Measurements from ENCODE around the gene AQR. TPM values are rescaled to one million over a fixed set of nuclear protein-coding genes. Genes with fewer than 3 reads are reported as not detected.

Gene AQR
- total and polyA plus RNA-seq, 2 of the 13 experiments (the other 11 are each of a cell fraction or from before 2014, with no cell fraction given), result 18.7 to 31.3 TPM

GRCh38 chr15:34993877-34994276 is 24.3 kb upstream of the AQR start:
- H3K27ac ChIP-seq (ENCODE audit: extremely low read length, insufficient read depth, low read length), result no peak overlapping the region
- H3K9me3 ChIP-seq (ENCODE audit: low read length), result no peaks in the 10 kb centered on the region
- intact Hi-C loops (cut with micrococcal nuclease; ENCODE audit: unreplicated experiment) (no loop called here), in situ Hi-C loops (cut with HindIII; ENCODE audit: extremely low pct_ligation_motif_present, low pct_unique_long_range_greater_than_20kb) (no loop called here)
- no peak overlapping the region for H3K4me3 ChIP-seq (replicated peaks in 1 of 3; ENCODE audit: insufficient read depth in 1 of 3, low read depth in 2 of 3, low read length in 3 of 3)
- no peaks in the 10 kb centered on the region for H3K79me2 ChIP-seq (ENCODE audit: insufficient read depth, low read length)
- no peak for TF ChIP-seq JUN (CRISPR knock-in tag; IDR thresholded peaks at IDR 0.05)
- no peak for TF ChIP-seq KAT7 (CRISPR knock-in tag; IDR thresholded peaks at IDR 0.05; ENCODE audit: borderline replicate concordance)
- no peak for TF ChIP-seq TFDP2 (CRISPR knock-in tag; IDR thresholded peaks at IDR 0.05)
- no peak for TF ChIP-seq RCOR2 (CRISPR knock-in tag; IDR thresholded peaks at IDR 0.05)
- TF ChIP-seq FOSL2 (CRISPR knock-in tag; IDR thresholded peaks at IDR 0.05), result no peak
- no peak for TF ChIP-seq PBX3 (CRISPR knock-in tag; IDR thresholded peaks at IDR 0.05; ENCODE audit: borderline replicate concordance)
- no peak for TF ChIP-seq ZNF414 (CRISPR knock-in tag; IDR thresholded peaks at IDR 0.05)
- H4K20me1 ChIP-seq (ENCODE audit: insufficient read depth, low read length), result no peaks in the 10 kb centered on the region
- BruUV-seq (replicated peaks), result no TSS peak
- WGBS (ENCODE audit: low lambda C conversion rate), result 32% methylated on average over 4 of the region's 4 CpGs
- peaks cover 15% of the 10 kb centered on the region for H3K4me1 ChIP-seq (ENCODE audit: insufficient read depth, low read length)
- no peaks in the 10 kb centered on the region for H3K36me3 ChIP-seq (replicated peaks in 1 of 2; ENCODE audit: control insufficient read depth in 1 of 2, insufficient read depth in 2 of 2, low read length in 2 of 2)
- DNase-seq (ENCODE audit: low spot score) (no peak), FAIRE-seq (no peak), ATAC-seq (no peak)
- H2AFZ ChIP-seq (ENCODE audit: low read length), result no peak overlapping the region
- no peaks in the 10 kb centered on the region; a peak in 1 of 5 replicates for H3K27me3 ChIP-seq (ENCODE audit: control insufficient read depth in 1 of 2, insufficient read depth in 2 of 2, low read length in 2 of 2)
- no peak overlapping the region for H3K4me2 ChIP-seq (ENCODE audit: low read depth, low read length)
- H3K9ac ChIP-seq (ENCODE audit: insufficient read depth, low read depth, low read length), result no peak overlapping the region
- ChIA-PET CTCF (ENCODE audit: low intra/inter-chr PET ratio, low total read pairs) (no interaction called here), POLR2A (no interaction called here)
